Tibial nerve (tissue), 4 donors: ENCODE data around the gene IWS1.

Experiments
- EP300 ChIP-seq, 2 donors: sonication (generic); formaldehyde crosslinking; IDR thresholded peaks; one replicate each; pipeline ENCODE4 v1.6.1; 2017; ENCODE audit warnings: antibody characterized with exemption in 2 of 2, mild to moderate bottlenecking in 1 of 2
- POLR2A ChIP-seq, 2 donors: fragments of 450-650 bp; IDR thresholded peaks; one replicate each; pipeline ENCODE4 v1.6.1; 2017; ENCODE audit warnings: antibody characterized with exemption in 2 of 2, mild to moderate bottlenecking in 2 of 2, moderate library complexity in 2 of 2
- TF ChIP-seq, protein P1 (sequence below), 5 experiments: fragments of 200-600 bp in 3 of 5; fragments of 450-650 bp in 2 of 5; sonication (generic) in 3 of 5; IDR thresholded peaks; one replicate each; pipeline ENCODE4 v1.5.1; 2016 to 2019; ENCODE audit warnings: antibody characterized with exemption in 5 of 5, mild to moderate bottlenecking in 3 of 5, moderate library complexity in 2 of 5

DNA sequence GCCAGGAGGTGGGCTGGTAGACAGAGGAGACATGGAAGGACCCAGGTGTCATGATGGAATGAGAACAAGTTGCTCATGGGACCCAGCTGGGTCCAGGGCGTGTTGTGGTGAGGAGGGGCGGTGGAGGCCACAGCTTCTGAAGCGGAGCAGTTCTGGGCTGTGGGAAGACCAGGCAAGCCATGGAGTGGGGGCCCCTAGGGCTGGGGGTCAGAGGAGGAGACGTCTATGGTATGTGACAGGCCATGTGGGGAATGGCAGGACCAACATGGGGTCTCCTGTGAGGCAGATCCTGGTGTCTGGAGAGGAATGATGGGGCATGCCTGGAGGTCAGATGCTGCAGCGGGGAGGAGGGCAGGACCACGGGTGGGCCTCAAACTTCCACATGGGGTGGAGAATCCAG lies 26.0 kb upstream of the IWS1 start:
- TF ChIP-seq EP300 (IDR thresholded peaks at IDR 0.05) = no peak
- TF ChIP-seq, protein P1, sequence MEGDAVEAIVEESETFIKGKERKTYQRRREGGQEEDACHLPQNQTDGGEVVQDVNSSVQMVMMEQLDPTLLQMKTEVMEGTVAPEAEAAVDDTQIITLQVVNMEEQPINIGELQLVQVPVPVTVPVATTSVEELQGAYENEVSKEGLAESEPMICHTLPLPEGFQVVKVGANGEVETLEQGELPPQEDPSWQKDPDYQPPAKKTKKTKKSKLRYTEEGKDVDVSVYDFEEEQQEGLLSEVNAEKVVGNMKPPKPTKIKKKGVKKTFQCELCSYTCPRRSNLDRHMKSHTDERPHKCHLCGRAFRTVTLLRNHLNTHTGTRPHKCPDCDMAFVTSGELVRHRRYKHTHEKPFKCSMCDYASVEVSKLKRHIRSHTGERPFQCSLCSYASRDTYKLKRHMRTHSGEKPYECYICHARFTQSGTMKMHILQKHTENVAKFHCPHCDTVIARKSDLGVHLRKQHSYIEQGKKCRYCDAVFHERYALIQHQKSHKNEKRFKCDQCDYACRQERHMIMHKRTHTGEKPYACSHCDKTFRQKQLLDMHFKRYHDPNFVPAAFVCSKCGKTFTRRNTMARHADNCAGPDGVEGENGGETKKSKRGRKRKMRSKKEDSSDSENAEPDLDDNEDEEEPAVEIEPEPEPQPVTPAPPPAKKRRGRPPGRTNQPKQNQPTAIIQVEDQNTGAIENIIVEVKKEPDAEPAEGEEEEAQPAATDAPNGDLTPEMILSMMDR (IDR thresholded peaks at IDR 0.05) = no peak
- no peak for TF ChIP-seq POLR2A (IDR thresholded peaks at IDR 0.05)
